HCT116 (cell line): ENCODE measurements around the gene UTS2R.

Experiments used
- CEBPB ChIP-seq: IDR thresholded peaks from 2 replicates; pipeline ENCODE4 v1.6.1; 2012; ENCODE audit warnings: low read depth
- ELF1 ChIP-seq: IDR thresholded peaks from 2 replicates; pipeline ENCODE4 v1.6.1; 2012; ENCODE audit warnings: low read depth, borderline replicate concordance
- EZH2phosphoT487 ChIP-seq: fragments of 200-600 bp; IDR thresholded peaks from 2 replicates; pipeline ENCODE4 v1.6.1; 2018; ENCODE audit warnings: antibody characterized with exemption, borderline replicate concordance
- JUND ChIP-seq: IDR thresholded peaks from 2 replicates; pipeline ENCODE4 v1.6.1; 2012
- POLR2A ChIP-seq: IDR thresholded peaks from 2 replicates; pipeline ENCODE4 v1.7.0; 2011; ENCODE audit warnings: borderline replicate concordance; ENCODE audit not compliant: insufficient read depth, insufficient read length; ENCODE audit errors: extremely low read depth
- SP1 ChIP-seq: IDR thresholded peaks from 2 replicates; pipeline ENCODE4 v1.6.1; 2012; ENCODE audit warnings: low read depth
- ZNF274 ChIP-seq: fragments of 200-500 bp; sonication (Bioruptor generic); IDR thresholded peaks from 2 replicates; pipeline ENCODE4 v1.6.1; 2014; ENCODE audit warnings: mild to moderate bottlenecking, low read depth, low read length, inconsistent platforms
- TF ChIP-seq, protein P1 (sequence below), 3 experiments: fragments of 200-600 bp in 1 of 3; sonication (generic) in 1 of 3; IDR thresholded peaks in 2 of 3; conservative IDR thresholded peaks in 1 of 3; 2 replicates each; pipeline ENCODE4 v1.5.1; 2012 to 2017; ENCODE audit warnings: low read depth in 2 of 3, low read length in 2 of 3, antibody characterized with exemption in 1 of 3, borderline replicate concordance in 1 of 3, control low read depth in 1 of 3, mild to moderate bottlenecking in 1 of 3, mixed read lengths in 1 of 3, mixed run types in 1 of 3, moderate library complexity in 1 of 3; ENCODE audit not compliant: insufficient read depth in 1 of 3
- TF ChIP-seq, protein P2 (sequence below): IDR thresholded peaks from 2 replicates; pipeline ENCODE4 v1.6.1; 2012

- TF ChIP-seq, protein P1, sequence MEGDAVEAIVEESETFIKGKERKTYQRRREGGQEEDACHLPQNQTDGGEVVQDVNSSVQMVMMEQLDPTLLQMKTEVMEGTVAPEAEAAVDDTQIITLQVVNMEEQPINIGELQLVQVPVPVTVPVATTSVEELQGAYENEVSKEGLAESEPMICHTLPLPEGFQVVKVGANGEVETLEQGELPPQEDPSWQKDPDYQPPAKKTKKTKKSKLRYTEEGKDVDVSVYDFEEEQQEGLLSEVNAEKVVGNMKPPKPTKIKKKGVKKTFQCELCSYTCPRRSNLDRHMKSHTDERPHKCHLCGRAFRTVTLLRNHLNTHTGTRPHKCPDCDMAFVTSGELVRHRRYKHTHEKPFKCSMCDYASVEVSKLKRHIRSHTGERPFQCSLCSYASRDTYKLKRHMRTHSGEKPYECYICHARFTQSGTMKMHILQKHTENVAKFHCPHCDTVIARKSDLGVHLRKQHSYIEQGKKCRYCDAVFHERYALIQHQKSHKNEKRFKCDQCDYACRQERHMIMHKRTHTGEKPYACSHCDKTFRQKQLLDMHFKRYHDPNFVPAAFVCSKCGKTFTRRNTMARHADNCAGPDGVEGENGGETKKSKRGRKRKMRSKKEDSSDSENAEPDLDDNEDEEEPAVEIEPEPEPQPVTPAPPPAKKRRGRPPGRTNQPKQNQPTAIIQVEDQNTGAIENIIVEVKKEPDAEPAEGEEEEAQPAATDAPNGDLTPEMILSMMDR (IDR thresholded peaks at IDR 0.05 in 2 of 3, conservative IDR thresholded peaks at IDR 0.05 in 1 of 3; ENCODE audit: borderline replicate concordance in 1 of 3, insufficient read depth in 1 of 3, low read depth in 2 of 3, low read length in 2 of 3): no peak
- TF ChIP-seq ELF1 (no peak), POLR2A (no peak), EZH2phosphoT487 (no peak), CEBPB (no peak), JUND (no peak), SP1 (no peak), ZNF274 (no peak)
- TF ChIP-seq, protein P2, sequence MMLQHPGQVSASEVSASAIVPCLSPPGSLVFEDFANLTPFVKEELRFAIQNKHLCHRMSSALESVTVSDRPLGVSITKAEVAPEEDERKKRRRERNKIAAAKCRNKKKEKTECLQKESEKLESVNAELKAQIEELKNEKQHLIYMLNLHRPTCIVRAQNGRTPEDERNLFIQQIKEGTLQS: no peak
Observed at GRCh38 chr17:82386255-82386831, 14.8 kb downstream of the UTS2R start.
